ENCODE data around the gene CNTN1. TPM values are rescaled to one million over a fixed set of nuclear protein-coding genes. Genes with fewer than 3 reads are reported as not detected.

CNTN1 gene
- total RNA-seq, 1 donor, result 1.7 TPM

DNA sequence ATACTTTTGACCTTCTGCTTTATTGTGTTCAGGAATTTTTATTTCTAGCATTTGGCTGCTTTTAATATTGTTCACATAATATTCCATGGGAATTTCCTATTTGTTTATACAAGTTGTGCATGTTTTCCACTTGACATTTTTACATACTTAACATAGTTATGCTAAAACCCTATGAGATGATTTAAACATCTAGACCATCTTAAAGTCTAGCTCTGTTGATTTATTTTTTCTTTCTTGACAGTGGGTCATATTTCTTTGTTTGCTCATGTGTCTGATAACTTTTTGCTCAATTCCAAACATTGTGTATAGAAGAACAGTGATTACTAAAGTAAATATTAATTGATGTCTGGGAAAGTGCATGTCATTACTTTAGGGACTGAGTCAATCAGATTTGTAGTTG is 293.8 kb downstream of the CNTN1 start:
- no peak overlapping the region for H3K4me3 ChIP-seq (ENCODE audit: low read depth, low read length)
- TF ChIP-seq, protein P1, sequence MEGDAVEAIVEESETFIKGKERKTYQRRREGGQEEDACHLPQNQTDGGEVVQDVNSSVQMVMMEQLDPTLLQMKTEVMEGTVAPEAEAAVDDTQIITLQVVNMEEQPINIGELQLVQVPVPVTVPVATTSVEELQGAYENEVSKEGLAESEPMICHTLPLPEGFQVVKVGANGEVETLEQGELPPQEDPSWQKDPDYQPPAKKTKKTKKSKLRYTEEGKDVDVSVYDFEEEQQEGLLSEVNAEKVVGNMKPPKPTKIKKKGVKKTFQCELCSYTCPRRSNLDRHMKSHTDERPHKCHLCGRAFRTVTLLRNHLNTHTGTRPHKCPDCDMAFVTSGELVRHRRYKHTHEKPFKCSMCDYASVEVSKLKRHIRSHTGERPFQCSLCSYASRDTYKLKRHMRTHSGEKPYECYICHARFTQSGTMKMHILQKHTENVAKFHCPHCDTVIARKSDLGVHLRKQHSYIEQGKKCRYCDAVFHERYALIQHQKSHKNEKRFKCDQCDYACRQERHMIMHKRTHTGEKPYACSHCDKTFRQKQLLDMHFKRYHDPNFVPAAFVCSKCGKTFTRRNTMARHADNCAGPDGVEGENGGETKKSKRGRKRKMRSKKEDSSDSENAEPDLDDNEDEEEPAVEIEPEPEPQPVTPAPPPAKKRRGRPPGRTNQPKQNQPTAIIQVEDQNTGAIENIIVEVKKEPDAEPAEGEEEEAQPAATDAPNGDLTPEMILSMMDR (IDR thresholded peaks at IDR 0.05; ENCODE audit: insufficient read depth, low read depth, low read length), result no peak
- no peak for DNase-seq (ENCODE audit: low read depth)

DNA sequence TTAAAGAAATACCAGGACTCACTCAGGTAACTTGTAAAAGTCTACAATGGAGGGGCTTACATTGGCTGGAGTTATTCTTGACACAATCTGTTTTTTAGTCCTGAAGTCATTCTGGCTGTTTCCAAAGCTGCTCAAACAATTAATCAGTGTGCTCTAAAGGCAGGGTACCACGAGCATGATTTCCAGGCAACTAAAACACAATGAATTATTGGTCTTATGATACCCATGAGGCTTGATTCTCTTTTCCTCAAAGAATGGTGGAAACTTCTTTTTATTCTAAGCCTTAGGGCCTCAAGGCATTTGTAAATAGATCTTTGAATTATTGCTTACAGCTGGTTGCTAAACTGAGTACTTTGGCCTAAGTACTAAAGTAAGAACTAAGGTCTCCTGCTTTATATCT is 296.1 kb downstream of the CNTN1 start:
- DNase-seq (ENCODE audit: low read depth), result no peak
- no peak overlapping the region for H3K4me3 ChIP-seq (ENCODE audit: low read depth, low read length)
- TF ChIP-seq, protein P1 (IDR thresholded peaks at IDR 0.05; ENCODE audit: insufficient read depth, low read depth, low read length), result no peak

DNA sequence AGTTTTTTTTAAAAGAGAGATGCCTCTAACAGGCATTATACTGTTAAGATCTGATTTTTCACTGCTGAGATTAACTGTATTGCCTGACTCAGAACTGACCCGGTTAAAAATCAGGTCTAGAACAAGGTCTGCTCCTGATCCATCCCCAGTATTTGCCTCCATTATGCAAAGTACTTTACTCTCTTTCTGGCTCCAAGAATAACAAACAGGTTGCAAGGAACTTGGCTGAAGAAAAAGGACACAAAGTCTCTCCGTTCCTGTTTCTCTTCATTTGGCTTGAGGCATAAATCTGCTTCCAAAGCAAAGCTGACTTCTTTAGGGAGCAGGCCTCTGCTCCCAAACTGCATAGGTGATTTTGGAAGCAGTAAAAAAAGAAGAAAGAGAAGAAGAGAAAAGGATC is 296.6 kb downstream of the CNTN1 start:
- TF ChIP-seq, protein P1 (IDR thresholded peaks at IDR 0.05; ENCODE audit: insufficient read depth, low read depth, low read length), result no peak
- no peak for DNase-seq (ENCODE audit: low read depth)
- H3K4me3 ChIP-seq (ENCODE audit: low read depth, low read length), result no peak overlapping the region

DNA sequence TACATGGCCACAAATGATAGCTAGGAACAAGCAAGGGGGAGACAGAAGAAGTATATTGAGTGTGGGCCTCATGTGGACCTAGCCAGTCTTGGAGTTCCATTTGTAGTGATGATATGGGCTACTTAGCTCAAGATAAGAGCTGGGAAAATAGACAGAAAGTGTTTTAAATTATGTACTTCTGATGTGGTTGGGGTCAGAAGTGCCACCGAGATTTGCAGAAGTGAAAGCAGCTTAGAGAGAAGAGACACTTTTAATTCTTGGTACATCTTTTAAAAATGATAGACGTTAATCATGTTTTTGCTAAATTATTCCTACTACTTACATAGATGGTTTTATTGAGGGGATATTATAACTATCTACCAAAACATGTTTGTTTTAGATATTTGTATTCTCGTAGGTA is 297.5 kb downstream of the CNTN1 start:
- H3K4me3 ChIP-seq (ENCODE audit: low read depth, low read length), result no peak overlapping the region
- TF ChIP-seq, protein P1 (IDR thresholded peaks at IDR 0.05; ENCODE audit: insufficient read depth, low read depth, low read length), result no peak
- DNase-seq (ENCODE audit: low read depth), result no peak

DNA sequence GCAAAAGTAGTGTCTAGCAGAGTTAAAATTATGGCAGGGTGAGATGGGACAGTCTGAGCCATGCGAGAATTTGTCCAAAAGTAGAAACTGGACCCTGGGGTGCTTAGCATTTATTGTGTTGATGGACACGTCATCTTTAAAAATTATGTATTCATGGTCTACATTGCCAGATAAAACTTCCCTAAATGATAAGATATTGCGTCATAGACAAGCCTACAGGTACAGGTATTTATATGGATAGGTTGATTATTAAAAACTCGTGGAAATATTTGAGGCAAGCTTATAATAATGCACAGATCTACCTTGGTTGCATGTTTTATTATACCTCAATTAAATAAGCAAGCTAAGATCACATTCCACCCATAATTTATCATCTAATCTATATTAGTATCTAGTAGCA is 299.9 kb downstream of the CNTN1 start:
- DNase-seq (ENCODE audit: low read depth), result no peak
- TF ChIP-seq, protein P1 (IDR thresholded peaks at IDR 0.05; ENCODE audit: insufficient read depth, low read depth, low read length), result no peak
- no peak overlapping the region for H3K4me3 ChIP-seq (ENCODE audit: low read depth, low read length)

DNA sequence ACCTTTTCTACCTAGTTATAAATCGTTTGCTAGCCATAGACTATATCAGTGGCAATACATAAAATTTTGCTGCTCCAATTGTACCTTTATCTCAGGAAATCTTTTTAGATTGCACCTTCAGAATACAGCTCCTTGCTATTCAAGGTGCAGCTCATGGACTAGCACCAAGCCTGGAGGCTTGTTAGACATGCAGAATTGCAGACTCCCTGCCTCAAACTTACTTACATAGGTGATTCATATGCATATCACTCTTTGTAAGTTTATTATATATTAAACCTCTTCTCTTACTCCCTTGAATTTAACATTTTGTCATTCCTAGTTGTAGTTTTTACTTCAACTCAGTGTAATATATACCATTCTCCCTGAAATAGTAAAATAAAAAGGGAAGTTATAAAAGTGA is 300.4 kb downstream of the CNTN1 start:
- no peak for DNase-seq (ENCODE audit: low read depth)
- no peak overlapping the region for H3K4me3 ChIP-seq (ENCODE audit: low read depth, low read length)
- TF ChIP-seq, protein P1 (IDR thresholded peaks at IDR 0.05; ENCODE audit: insufficient read depth, low read depth, low read length), result no peak

DNA sequence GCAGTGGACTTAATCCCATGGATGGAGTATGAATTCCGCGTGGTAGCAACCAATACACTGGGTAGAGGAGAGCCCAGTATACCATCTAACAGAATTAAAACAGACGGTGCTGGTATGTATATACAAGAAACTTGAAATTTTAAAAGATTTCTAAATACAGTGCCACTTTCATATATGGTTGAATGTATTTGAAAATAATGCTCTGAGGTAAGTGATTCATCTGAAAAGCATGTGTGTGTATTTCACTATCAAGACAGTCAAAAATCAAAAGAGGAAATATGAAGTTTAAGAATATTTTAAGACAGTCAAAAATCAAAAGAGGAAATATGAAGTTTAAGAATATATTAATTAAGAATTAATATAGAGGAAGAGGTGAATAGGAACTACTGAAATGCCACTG is 300.9 kb downstream of the CNTN1 start:
- TF ChIP-seq, protein P1 (IDR thresholded peaks at IDR 0.05; ENCODE audit: insufficient read depth, low read depth, low read length), result no peak
- DNase-seq (ENCODE audit: low read depth), result no peak
- no peak overlapping the region for H3K4me3 ChIP-seq (ENCODE audit: low read depth, low read length)

All from fibroblast of villous mesenchyme (primary cell).